Liver (tissue), 9 donors: ENCODE measurements around the gene SLC9A3. TPM values are rescaled to one million over a fixed set of nuclear protein-coding genes. Genes with fewer than 3 reads are reported as not detected.

Source experiments
- DNase-seq: peaks from one replicate; pipeline ENCODE4 v3.0.0-alpha.2; 2017; ENCODE audit warnings: low spot score
- H3K27ac ChIP-seq, 2 donors: one replicate each; pipeline ENCODE4 v1.7.0; 2013; ENCODE audit warnings: inconsistent platforms in 2 of 2, low read length in 2 of 2, control low read depth in 1 of 2, low read depth in 1 of 2, mild to moderate bottlenecking in 1 of 2
- H3K27me3 ChIP-seq, 4 donors: one replicate each; pipeline versions ENCODE4 v1.6.1 to v1.7.0; 2013; ENCODE audit warnings: low read length in 3 of 4, inconsistent platforms in 1 of 4, mild to moderate bottlenecking in 1 of 4, moderate library complexity in 1 of 4; ENCODE audit not compliant: control insufficient read depth in 4 of 4, insufficient read depth in 4 of 4
- H3K36me3 ChIP-seq, 4 donors: one replicate each; pipeline versions ENCODE4 v1.6.1 to v1.7.0; 2013; ENCODE audit warnings: low read length in 3 of 4, mild to moderate bottlenecking in 3 of 4, low read depth in 1 of 4, moderate library complexity in 1 of 4; ENCODE audit not compliant: control insufficient read depth in 4 of 4, insufficient read depth in 3 of 4
- H3K4me1 ChIP-seq, 4 donors: one replicate each; pipeline versions ENCODE4 v1.6.1 to v1.7.0; 2013; ENCODE audit warnings: low read length in 3 of 4, mild to moderate bottlenecking in 3 of 4, moderate library complexity in 1 of 4; ENCODE audit not compliant: control insufficient read depth in 4 of 4, insufficient read depth in 4 of 4
- H3K4me3 ChIP-seq, 3 donors: one replicate each; pipeline versions ENCODE4 v1.6.1 to v1.7.0; 2013; ENCODE audit warnings: low read length in 3 of 3, control low read depth in 1 of 3, low read depth in 1 of 3, mild to moderate bottlenecking in 1 of 3
- H3K9ac ChIP-seq, 2 donors: one replicate each; pipeline ENCODE4 v1.7.0; 2013; ENCODE audit warnings: low read length in 2 of 2, mild to moderate bottlenecking in 2 of 2, moderate library complexity in 2 of 2, control low read depth in 1 of 2, low read depth in 1 of 2
- H3K9me3 ChIP-seq, 4 donors: one replicate each; pipeline versions ENCODE4 v1.6.1 to v1.7.0; 2013; ENCODE audit warnings: low read length in 3 of 4; ENCODE audit not compliant: control insufficient read depth in 4 of 4
- EGR1 ChIP-seq, 2 donors: IDR thresholded peaks; 2 replicates each; pipeline ENCODE4 v1.6.1; 2016 to 2018; ENCODE audit warnings: antibody characterized with exemption in 2 of 2, low read depth in 2 of 2
- FOXA2 ChIP-seq: IDR thresholded peaks from 2 replicates; pipeline ENCODE4 v1.6.1; 2016; ENCODE audit warnings: antibody characterized with exemption
- GABPA ChIP-seq, 2 donors: IDR thresholded peaks in 1 of 2; conservative IDR thresholded peaks in 1 of 2; 2 replicates each; pipeline ENCODE4 v1.6.1; 2016; ENCODE audit warnings: antibody characterized with exemption in 2 of 2, mild to moderate bottlenecking in 1 of 2, moderate library complexity in 1 of 2
- HNF4A ChIP-seq, 2 donors: conservative IDR thresholded peaks; 2 replicates each; pipeline ENCODE4 v1.6.1; 2016; ENCODE audit warnings: antibody characterized with exemption in 2 of 2, mild to moderate bottlenecking in 2 of 2
- HNF4G ChIP-seq: IDR thresholded peaks from 2 replicates; pipeline ENCODE4 v1.6.1; 2016; ENCODE audit warnings: antibody characterized with exemption
- JUND ChIP-seq, 2 donors: IDR thresholded peaks; 2 replicates each; pipeline ENCODE4 v1.6.1; 2016; ENCODE audit warnings: antibody characterized with exemption in 2 of 2
- NR2F2 ChIP-seq: IDR thresholded peaks from 2 replicates; pipeline ENCODE4 v1.6.1; 2016; ENCODE audit warnings: antibody characterized with exemption
- RAD21 ChIP-seq, 2 donors: IDR thresholded peaks; 2 replicates each; pipeline ENCODE4 v1.6.1; 2016; ENCODE audit warnings: antibody characterized with exemption in 2 of 2, mild to moderate bottlenecking in 2 of 2
- RXRA ChIP-seq, 2 donors: IDR thresholded peaks; 2 replicates each; pipeline ENCODE4 v1.6.1; 2017 to 2018; ENCODE audit warnings: antibody characterized with exemption in 2 of 2, mild to moderate bottlenecking in 1 of 2
- SP1 ChIP-seq: IDR thresholded peaks from 2 replicates; pipeline ENCODE4 v1.6.1; 2018; ENCODE audit warnings: antibody characterized with exemption, mild to moderate bottlenecking
- TAF1 ChIP-seq: conservative IDR thresholded peaks from 2 replicates; pipeline ENCODE4 v1.6.1; 2016; ENCODE audit warnings: antibody characterized with exemption, mild to moderate bottlenecking
- YY1 ChIP-seq: IDR thresholded peaks from 2 replicates; pipeline ENCODE4 v1.6.1; 2016; ENCODE audit warnings: antibody characterized with exemption, mild to moderate bottlenecking
- WGBS: extraction: QIAGEN DNeasy Blood & Tissue Kit; methylation state at CpG from one replicate; pipeline ENCODE4 v1.1.7; 2013; 5-methylcytosine and 5-hydroxymethylcytosine counted together
- polyA plus RNA-seq, 2 donors: library from polyadenylated mRNA; stranded (reverse) in 1 of 2; unstranded in 1 of 2; fragments of 200-250 nt in 1 of 2; fragments of >200 nt in 1 of 2; fragmentation: Nextera tagmentation in 1 of 2; extraction: Ambion mirVana in 1 of 2; gene quantifications; one replicate each; pipeline versions ENCODE4 v1.2.1 to v1.2.3, GENCODE V29; 2013 to 2015
- total RNA-seq, 2 donors: library from RNA; depleted of rRNA; stranded (reverse); fragments of >200 nt; gene quantifications; one replicate each; pipeline ENCODE4 v1.2.3, GENCODE V29; 2014
- TF ChIP-seq, protein P1 (sequence below): IDR thresholded peaks from 2 replicates; pipeline ENCODE4 v1.6.1; 2016; ENCODE audit warnings: antibody characterized with exemption
- TF ChIP-seq, protein P2 (sequence below): IDR thresholded peaks from 2 replicates; pipeline ENCODE4 v1.6.1; 2016; ENCODE audit warnings: antibody characterized with exemption, mild to moderate bottlenecking
- TF ChIP-seq, protein P3 (sequence below): IDR thresholded peaks from 2 replicates; pipeline ENCODE4 v1.6.1; 2016; ENCODE audit warnings: antibody characterized with exemption
- TF ChIP-seq, protein P4 (sequence below): IDR thresholded peaks from 2 replicates; pipeline ENCODE4 v1.6.1; 2016; ENCODE audit warnings: antibody characterized with exemption
- TF ChIP-seq, protein P5 (sequence below): fragments of 150-350 bp; IDR thresholded peaks from 2 replicates; pipeline ENCODE4 v1.5.1; 2017; ENCODE audit warnings: improper control_type of control experiment, low read depth, low read length; ENCODE audit not compliant: missing input control
- donor health status: healthy.
- donor health status: healthy.
- donor health status: healthy.
- donor health status: healthy.
- donor health status: healthy.

Gene SLC9A3
- total and polyA plus RNA-seq, 4 donors: 0.31 to 1.0 (median 0.67) TPM

DNA sequence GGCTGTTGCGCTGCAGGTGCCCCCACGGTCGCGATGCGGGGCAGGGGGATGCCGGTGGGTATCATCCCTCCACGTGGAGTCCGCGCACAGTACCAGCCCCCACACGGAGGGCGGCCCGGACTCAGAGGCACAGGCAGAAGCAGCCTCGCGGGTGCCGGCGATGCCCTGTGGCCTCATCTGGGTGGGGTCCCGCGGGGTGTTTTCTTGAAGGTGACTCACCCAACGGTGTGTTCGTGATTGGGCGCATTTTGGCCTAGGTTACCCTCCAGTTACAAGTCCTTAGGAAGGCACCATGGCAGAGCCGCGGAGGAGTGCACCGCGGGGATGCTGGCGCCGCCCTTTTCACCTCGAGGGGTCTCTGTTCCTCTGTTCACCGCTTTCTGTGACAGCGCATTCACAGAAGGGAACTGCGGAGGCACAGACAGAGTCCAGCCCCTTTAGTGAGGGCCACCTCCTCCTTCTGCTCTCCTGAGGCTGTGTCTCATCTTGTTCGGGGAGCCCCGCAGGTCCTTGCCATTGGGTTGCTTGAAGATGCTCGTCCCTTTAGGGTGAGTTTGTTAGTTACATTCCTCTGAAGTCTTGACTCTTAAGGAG, 102.9 kb downstream of the SLC9A3 start:
- Histone ChIP-seq H3K4me1 (no peaks in the 10 kb centered on the region), H3K36me3 (peaks cover 0 to 1% (median 0%) of the 10 kb centered on the region in 4 donors), H3K4me3 (no peak overlapping the region), H3K27ac (no peak overlapping the region), H3K9me3 (no peaks in the 10 kb centered on the region), H3K9ac (no peak overlapping the region), H3K27me3 (no peaks in the 10 kb centered on the region)
- 88% methylated on average over 34 of the region's 34 CpGs for WGBS
- TF ChIP-seq, protein P1, sequence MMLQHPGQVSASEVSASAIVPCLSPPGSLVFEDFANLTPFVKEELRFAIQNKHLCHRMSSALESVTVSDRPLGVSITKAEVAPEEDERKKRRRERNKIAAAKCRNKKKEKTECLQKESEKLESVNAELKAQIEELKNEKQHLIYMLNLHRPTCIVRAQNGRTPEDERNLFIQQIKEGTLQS: no peak
- TF ChIP-seq GABPA (IDR thresholded peaks at IDR 0.05 in 1 of 2, conservative IDR thresholded peaks at IDR 0.05 in 1 of 2) (no peak), FOXA2 (no peak), RAD21 (IDR thresholded peaks at IDR 0.05) (no peak), SP1 (no peak), EGR1 (IDR thresholded peaks at IDR 0.05; ENCODE audit: low read depth in 2 of 2) (no peak), JUND (IDR thresholded peaks at IDR 0.05) (no peak), HNF4A (conservative IDR thresholded peaks at IDR 0.05) (no peak), NR2F2 (no peak), HNF4G (no peak), RXRA (IDR thresholded peaks at IDR 0.05) (no peak), YY1 (no peak), TAF1 (no peak)
- TF ChIP-seq, protein P2, sequence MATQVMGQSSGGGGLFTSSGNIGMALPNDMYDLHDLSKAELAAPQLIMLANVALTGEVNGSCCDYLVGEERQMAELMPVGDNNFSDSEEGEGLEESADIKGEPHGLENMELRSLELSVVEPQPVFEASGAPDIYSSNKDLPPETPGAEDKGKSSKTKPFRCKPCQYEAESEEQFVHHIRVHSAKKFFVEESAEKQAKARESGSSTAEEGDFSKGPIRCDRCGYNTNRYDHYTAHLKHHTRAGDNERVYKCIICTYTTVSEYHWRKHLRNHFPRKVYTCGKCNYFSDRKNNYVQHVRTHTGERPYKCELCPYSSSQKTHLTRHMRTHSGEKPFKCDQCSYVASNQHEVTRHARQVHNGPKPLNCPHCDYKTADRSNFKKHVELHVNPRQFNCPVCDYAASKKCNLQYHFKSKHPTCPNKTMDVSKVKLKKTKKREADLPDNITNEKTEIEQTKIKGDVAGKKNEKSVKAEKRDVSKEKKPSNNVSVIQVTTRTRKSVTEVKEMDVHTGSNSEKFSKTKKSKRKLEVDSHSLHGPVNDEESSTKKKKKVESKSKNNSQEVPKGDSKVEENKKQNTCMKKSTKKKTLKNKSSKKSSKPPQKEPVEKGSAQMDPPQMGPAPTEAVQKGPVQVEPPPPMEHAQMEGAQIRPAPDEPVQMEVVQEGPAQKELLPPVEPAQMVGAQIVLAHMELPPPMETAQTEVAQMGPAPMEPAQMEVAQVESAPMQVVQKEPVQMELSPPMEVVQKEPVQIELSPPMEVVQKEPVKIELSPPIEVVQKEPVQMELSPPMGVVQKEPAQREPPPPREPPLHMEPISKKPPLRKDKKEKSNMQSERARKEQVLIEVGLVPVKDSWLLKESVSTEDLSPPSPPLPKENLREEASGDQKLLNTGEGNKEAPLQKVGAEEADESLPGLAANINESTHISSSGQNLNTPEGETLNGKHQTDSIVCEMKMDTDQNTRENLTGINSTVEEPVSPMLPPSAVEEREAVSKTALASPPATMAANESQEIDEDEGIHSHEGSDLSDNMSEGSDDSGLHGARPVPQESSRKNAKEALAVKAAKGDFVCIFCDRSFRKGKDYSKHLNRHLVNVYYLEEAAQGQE: no peak
- TF ChIP-seq, protein P3, sequence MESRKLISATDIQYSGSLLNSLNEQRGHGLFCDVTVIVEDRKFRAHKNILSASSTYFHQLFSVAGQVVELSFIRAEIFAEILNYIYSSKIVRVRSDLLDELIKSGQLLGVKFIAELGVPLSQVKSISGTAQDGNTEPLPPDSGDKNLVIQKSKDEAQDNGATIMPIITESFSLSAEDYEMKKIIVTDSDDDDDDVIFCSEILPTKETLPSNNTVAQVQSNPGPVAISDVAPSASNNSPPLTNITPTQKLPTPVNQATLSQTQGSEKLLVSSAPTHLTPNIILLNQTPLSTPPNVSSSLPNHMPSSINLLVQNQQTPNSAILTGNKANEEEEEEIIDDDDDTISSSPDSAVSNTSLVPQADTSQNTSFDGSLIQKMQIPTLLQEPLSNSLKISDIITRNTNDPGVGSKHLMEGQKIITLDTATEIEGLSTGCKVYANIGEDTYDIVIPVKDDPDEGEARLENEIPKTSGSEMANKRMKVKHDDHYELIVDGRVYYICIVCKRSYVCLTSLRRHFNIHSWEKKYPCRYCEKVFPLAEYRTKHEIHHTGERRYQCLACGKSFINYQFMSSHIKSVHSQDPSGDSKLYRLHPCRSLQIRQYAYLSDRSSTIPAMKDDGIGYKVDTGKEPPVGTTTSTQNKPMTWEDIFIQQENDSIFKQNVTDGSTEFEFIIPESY: no peak
- TF ChIP-seq, protein P4, sequence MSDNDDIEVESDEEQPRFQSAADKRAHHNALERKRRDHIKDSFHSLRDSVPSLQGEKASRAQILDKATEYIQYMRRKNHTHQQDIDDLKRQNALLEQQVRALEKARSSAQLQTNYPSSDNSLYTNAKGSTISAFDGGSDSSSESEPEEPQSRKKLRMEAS: no peak
- TF ChIP-seq, protein P5, sequence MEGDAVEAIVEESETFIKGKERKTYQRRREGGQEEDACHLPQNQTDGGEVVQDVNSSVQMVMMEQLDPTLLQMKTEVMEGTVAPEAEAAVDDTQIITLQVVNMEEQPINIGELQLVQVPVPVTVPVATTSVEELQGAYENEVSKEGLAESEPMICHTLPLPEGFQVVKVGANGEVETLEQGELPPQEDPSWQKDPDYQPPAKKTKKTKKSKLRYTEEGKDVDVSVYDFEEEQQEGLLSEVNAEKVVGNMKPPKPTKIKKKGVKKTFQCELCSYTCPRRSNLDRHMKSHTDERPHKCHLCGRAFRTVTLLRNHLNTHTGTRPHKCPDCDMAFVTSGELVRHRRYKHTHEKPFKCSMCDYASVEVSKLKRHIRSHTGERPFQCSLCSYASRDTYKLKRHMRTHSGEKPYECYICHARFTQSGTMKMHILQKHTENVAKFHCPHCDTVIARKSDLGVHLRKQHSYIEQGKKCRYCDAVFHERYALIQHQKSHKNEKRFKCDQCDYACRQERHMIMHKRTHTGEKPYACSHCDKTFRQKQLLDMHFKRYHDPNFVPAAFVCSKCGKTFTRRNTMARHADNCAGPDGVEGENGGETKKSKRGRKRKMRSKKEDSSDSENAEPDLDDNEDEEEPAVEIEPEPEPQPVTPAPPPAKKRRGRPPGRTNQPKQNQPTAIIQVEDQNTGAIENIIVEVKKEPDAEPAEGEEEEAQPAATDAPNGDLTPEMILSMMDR: no peak
- DNase-seq: no peak
